Measurements from ENCODE around the gene FFAR3.

GRCh38 chr19:35351411-35352176, 6.7 kb upstream of the FFAR3 start:
- no peak for TF ChIP-seq CTCF (IDR thresholded peaks at IDR 0.05; ENCODE audit: insufficient read depth, low read length)
- TF ChIP-seq POLR2AphosphoS5 (IDR thresholded peaks at IDR 0.05; ENCODE audit: low read depth): no peak
- no peak for TF ChIP-seq REST (IDR thresholded peaks at IDR 0.05; ENCODE audit: insufficient replicate concordance, low read depth)
- no peak for TF ChIP-seq SPI1 (IDR thresholded peaks at IDR 0.05; ENCODE audit: borderline replicate concordance, low read depth)
